K562 (cell line): ENCODE data around the gene TMC6. TPM values are rescaled to one million over a fixed set of nuclear protein-coding genes. Genes with fewer than 3 reads are reported as not detected.

Experiments used
- BDP1 ChIP-seq: IDR thresholded peaks from 3 replicates; pipeline ENCODE4 v1.6.1; 2011; ENCODE audit not compliant: insufficient read length, insufficient read depth
- CREB3L1 ChIP-seq: fragments of 450-650 bp; IDR thresholded peaks from 2 replicates; pipeline ENCODE4 v1.6.1; 2014; ENCODE audit warnings: low read depth, mild to moderate bottlenecking, moderate library complexity, borderline replicate concordance
- CSDE1 ChIP-seq, 2 experiments: fragments of 450-650 bp; IDR thresholded peaks; 2 replicates each; pipeline ENCODE4 v1.6.1; 2016; ENCODE audit warnings: mild to moderate bottlenecking in 1 of 2
- E2F4 ChIP-seq: sonication (generic); formaldehyde crosslinking; IDR thresholded peaks from 2 replicates; pipeline ENCODE4 v1.8.0; 2022; ENCODE audit warnings: mild to moderate bottlenecking, low read depth, missing genetic modification reagents
- FOSL1 ChIP-seq: fragments of 200-800 bp; sonication (Bioruptor generic); conservative IDR thresholded peaks from 2 replicates; pipeline ENCODE4 v1.6.1; 2016; ENCODE audit warnings: missing genetic modification characterization, missing compliant biosample characterization
- FOXP4 ChIP-seq: sonication (generic); formaldehyde crosslinking; IDR thresholded peaks from 2 replicates; pipeline ENCODE4 v1.8.0; 2022; ENCODE audit warnings: mild to moderate bottlenecking, missing genetic modification reagents, borderline replicate concordance
- JUND ChIP-seq, 2 experiments: IDR thresholded peaks; 2 replicates in 1 of 2; 3 replicates in 1 of 2; pipeline ENCODE4 v1.6.1; 2011; ENCODE audit warnings: borderline replicate concordance in 2 of 2, low read depth in 2 of 2, low read length in 2 of 2, improper control_type of control experiment in 1 of 2, missing biosample characterization in 1 of 2, missing genetic modification characterization in 1 of 2, missing genetic modification reagents in 1 of 2
- MCM3 ChIP-seq: fragments of 450-650 bp; IDR thresholded peaks from 2 replicates; pipeline ENCODE4 v1.6.1; 2016
- NFE2 ChIP-seq: IDR thresholded peaks from 2 replicates; pipeline ENCODE4 v1.6.1; 2014; ENCODE audit warnings: antibody characterized with exemption, low read depth
- NR2F6 ChIP-seq: fragments of 450-650 bp; formaldehyde crosslinking; IDR thresholded peaks from 2 replicates; pipeline ENCODE4 v1.4.0; 2020; ENCODE audit warnings: mild to moderate bottlenecking
- NR3C1 ChIP-seq: sonication (generic); formaldehyde crosslinking; IDR thresholded peaks from 2 replicates; pipeline ENCODE4 v1.8.1; 2022; ENCODE audit warnings: missing genetic modification reagents
- RBFOX2 ChIP-seq: fragments of 200-400 bp; formaldehyde crosslinking; IDR thresholded peaks from 2 replicates; pipeline ENCODE4 v1.6.1; 2017; ENCODE audit warnings: low read depth, mild to moderate bottlenecking, low read length, moderate library complexity
- RFX5 ChIP-seq: IDR thresholded peaks from 2 replicates; pipeline ENCODE4 v1.6.1; 2011; ENCODE audit warnings: low read depth, mild to moderate bottlenecking, improper control_type of control experiment, low read length
- SAP30 ChIP-seq: fragments of 200-600 bp; sonication (generic); IDR thresholded peaks from 2 replicates; pipeline ENCODE4 v1.6.1; 2012; ENCODE audit warnings: borderline replicate concordance, low read depth, mild to moderate bottlenecking, moderate library complexity, low read length, control low read depth, inconsistent platforms; ENCODE audit not compliant: insufficient read depth, poor library complexity, severe bottlenecking
- SMARCA5 ChIP-seq: fragments of 450-650 bp; IDR thresholded peaks from 2 replicates; pipeline ENCODE4 v1.6.1; 2016
- SREBF2 ChIP-seq: sonication (generic); formaldehyde crosslinking; IDR thresholded peaks from 2 replicates; pipeline ENCODE4 v1.4.0; 2020; ENCODE audit warnings: mild to moderate bottlenecking, missing genetic modification reagents
- SRSF7 ChIP-seq: fragments of 200-400 bp; formaldehyde crosslinking; optimal IDR thresholded peaks from 2 replicates; pipeline ENCODE3; 2017; ENCODE audit warnings: mild to moderate bottlenecking, low read depth, low read length
- STAT5A ChIP-seq: IDR thresholded peaks from 2 replicates; pipeline ENCODE4 v1.6.1; 2012; ENCODE audit warnings: low read length, inconsistent platforms, borderline replicate concordance
- TAL1 ChIP-seq: fragments of 450-650 bp; IDR thresholded peaks from 2 replicates; pipeline ENCODE4 v1.6.1; 2016; ENCODE audit warnings: mild to moderate bottlenecking
- TEAD2 ChIP-seq: fragments of 450-650 bp; IDR thresholded peaks from 2 replicates; pipeline ENCODE4 v1.6.1; 2016; ENCODE audit warnings: missing genetic modification characterization, control low read depth, missing compliant biosample characterization
- UBTF ChIP-seq, 2 experiments: IDR thresholded peaks; 2 replicates each; pipeline ENCODE4 v1.6.1; 2012; ENCODE audit warnings: improper control_type of control experiment in 2 of 2, low read depth in 2 of 2, low read length in 2 of 2, borderline replicate concordance in 1 of 2
- ZKSCAN1 ChIP-seq: fragments of 150-350 bp; IDR thresholded peaks from 2 replicates; pipeline ENCODE4 v1.6.1; 2016; ENCODE audit warnings: low read depth, low read length
- polyA plus RNA-seq, 8 experiments: library from polyadenylated mRNA; depleted of rRNA in 4 of 8; stranded (reverse) in 5 of 8; unstranded in 3 of 8; fragments of >200 nt; fragmentation: Nextera tagmentation in 2 of 8; fragmentation: Illumina TruSeq in 1 of 8; extraction: Ambion mirVana in 2 of 8; extraction: Trizol in 1 of 8; gene quantifications; 2 replicates each; pipeline versions ENCODE4 v1.2.1 to v1.2.3, GENCODE V29; 2011 to 2014; ENCODE audit warnings: inconsistent platforms in 1 of 8, missing spikeins in 1 of 8
- total RNA-seq, 7 experiments: library from RNA; depleted of rRNA in 6 of 7; stranded (reverse); fragments of >200 nt in 6 of 7; fragmentation: Illumina TruSeq in 2 of 7; extraction: Trizol in 2 of 7; gene quantifications; 2 replicates each; pipeline versions ENCODE4 v1.2.1 to v1.2.3, GENCODE V29; 2011 to 2021; ENCODE audit warnings: low replicate concordance in 1 of 7

TMC6 gene
- total and polyA plus RNA-seq, 9 of the 15 experiments (the other 6 are each of a cell fraction or from before 2014, with no cell fraction given): 4.1 to 351 (median 66.9) TPM

GRCh38 chr17:78168242-78168902 is 39.8 kb upstream of the TMC6 start, which contains the start of gene SYNGR2 (continued):
- peak; percentile 53; the same call in 1 of the 2 replicates for TF ChIP-seq ZKSCAN1
- no peak for TF ChIP-seq NR2F6
- no peak for TF ChIP-seq CSDE1 (IDR thresholded peaks at IDR 0.05)
- no peak for TF ChIP-seq SREBF2 (CRISPR knock-in tag)
- TF ChIP-seq FOSL1 (tag): no peak; the same call in 1 of the 2 replicates
- no peak for TF ChIP-seq FOXP4 (CRISPR knock-in tag)
- peak; percentile 85 for TF ChIP-seq RBFOX2
- TF ChIP-seq E2F4 (CRISPR knock-in tag): no peak
- TF ChIP-seq TEAD2 (tag): no peak
- TF ChIP-seq NFE2: no peak
- no peak for TF ChIP-seq SMARCA5
- TF ChIP-seq BDP1: no peak
- TF ChIP-seq RFX5: no peak
- TF ChIP-seq UBTF (IDR thresholded peaks at IDR 0.05; ENCODE audit: borderline replicate concordance in 1 of 2, low read depth in 2 of 2, low read length in 2 of 2): no peak
- no peak for TF ChIP-seq TAL1
- TF ChIP-seq SRSF7: no peak
- TF ChIP-seq MCM3: no peak
- TF ChIP-seq CREB3L1: peak; percentile 41; the same call in 1 of the 2 replicates
- TF ChIP-seq STAT5A: no peak
- TF ChIP-seq NR3C1 (CRISPR knock-in tag): no peak
- TF ChIP-seq SAP30: peak; percentile 44
- no peak for TF ChIP-seq JUND (IDR thresholded peaks at IDR 0.05; ENCODE audit: borderline replicate concordance, low read depth, low read length)
- no peak; the same call in 2 of the 3 replicates for TF ChIP-seq JUND (tag; IDR thresholded peaks at IDR 0.05; ENCODE audit: borderline replicate concordance, low read depth, low read length)
